Frontal cortex (tissue), 4 donors: Measurements from ENCODE around the gene MGLL. TPM values are rescaled to one million over a fixed set of nuclear protein-coding genes. Genes with fewer than 3 reads are reported as not detected.

Experiments
- DNase-seq, 2 donors: peaks; one replicate each; pipeline ENCODE4 v3.0.0; 2012; ENCODE audit warnings: low spot score in 2 of 2
- FAIRE-seq: peaks from 2 replicates; lab custom pipeline; 2012; peaks lifted over from hg19 to GRCh38; lab: Jason Lieb, UNC
- total RNA-seq: library from RNA; depleted of rRNA; stranded (reverse); fragments of >200 nt; gene quantifications from one replicate; pipeline ENCODE4 v1.2.3, GENCODE V29; 2014
- donor health status: control.
- donor health status: control.
- donor health status: control.

MGLL gene
- total RNA-seq, 1 donor from 2014 or later: 31.4 TPM

DNA sequence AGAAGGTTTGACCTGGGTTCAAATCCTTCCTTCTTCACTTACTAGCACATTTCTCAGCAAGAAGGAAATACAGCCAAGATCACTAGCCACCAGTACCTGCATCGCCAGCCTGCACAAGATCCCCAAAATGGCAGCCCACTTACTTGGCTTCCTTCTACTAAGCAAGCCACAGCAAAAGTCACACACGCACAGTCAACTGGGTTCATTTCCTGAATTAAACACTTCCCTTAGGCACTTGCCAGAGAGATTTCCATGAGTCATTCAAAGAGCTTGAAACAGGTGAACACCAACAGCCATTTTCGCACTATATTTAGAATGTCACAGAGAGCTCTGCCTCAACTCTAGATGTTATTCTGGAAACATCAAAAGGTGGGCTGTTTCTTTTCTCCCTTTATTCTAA, 42.6 kb downstream of the MGLL start:
- DNase-seq: no peak
- FAIRE-seq: no peak

DNA sequence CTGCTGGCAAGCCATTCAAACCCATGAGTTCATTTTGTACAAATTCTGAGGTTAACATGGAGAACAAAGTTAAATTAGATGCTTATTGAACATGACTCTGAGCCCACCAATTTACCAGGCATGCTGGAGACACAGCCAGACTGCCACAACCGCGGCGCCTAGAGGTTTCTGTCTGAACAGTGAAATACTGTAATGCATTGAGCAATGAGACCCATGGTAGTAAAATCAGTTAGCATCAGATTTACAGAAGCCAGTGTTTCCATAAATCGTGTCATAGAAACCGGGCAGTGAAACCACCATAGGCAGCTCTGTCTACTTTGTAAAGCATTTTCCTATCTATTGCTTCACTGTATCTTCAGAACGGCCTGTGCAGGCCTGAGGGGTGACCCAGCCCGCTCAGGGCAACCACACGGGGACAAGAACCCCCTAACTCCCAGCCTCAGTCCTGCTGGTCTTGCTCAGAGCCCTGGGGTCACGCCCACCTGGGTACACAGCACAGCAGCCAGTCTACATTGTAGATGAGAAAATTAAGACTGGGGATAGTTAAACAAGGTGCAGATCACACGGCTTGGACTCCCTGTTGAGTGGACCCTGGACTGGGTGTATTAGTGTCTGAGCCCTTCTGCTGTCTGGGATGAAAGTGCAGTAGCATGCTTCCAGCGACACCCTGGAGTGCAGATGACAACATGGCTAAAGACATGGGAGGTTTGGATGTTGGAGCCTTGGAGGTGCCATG, 44.2 kb downstream of the MGLL start:
- FAIRE-seq (no peak), DNase-seq (no peak)

GRCh38 chr3:127777332-127777731, 45.0 kb downstream of the MGLL start:
- DNase-seq (no peak), FAIRE-seq (no peak)

- DNase-seq (no peak), FAIRE-seq (no peak)
Observed at GRCh38 chr3:127776347-127776746, 46.0 kb downstream of the MGLL start.

GRCh38 chr3:127775398-127776109, 46.8 kb downstream of the MGLL start:
- DNase-seq (no peak), FAIRE-seq (no peak)

- DNase-seq: no peak
- FAIRE-seq: no peak
Observed at GRCh38 chr3:127774647-127775046, 47.7 kb downstream of the MGLL start.

DNA sequence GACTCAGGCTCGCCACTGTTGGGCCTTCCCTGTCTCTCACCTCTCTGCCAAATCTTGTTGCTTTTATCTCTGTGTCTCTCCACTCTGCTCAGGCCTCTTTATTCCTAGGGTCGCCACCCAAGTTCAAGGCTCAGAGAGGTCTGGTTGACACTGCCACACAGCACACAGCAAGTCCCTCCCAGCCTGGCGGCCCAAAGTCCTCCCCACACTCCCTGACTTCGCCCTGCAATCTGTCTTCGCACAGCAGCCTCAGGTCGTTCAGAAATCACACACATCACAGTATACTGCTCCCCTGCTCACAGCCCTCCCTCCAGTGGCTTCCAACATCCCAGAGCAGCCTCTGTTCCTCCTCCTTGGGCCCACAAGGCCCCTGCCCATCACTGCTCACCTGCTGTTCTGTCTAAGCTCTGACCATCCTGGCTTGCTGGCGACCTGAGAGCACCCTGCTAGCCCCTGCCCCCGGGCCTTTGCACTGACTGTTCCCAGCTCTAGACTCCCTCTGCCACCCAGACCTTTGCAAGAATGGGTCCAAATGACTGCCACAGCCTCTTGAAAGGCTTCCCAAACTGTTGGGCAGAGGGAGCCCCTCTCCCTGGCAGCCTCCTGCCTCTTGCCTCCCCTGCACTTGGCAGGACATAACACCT, 48.4 kb downstream of the MGLL start:
- DNase-seq (no peak), FAIRE-seq (no peak)

DNA sequence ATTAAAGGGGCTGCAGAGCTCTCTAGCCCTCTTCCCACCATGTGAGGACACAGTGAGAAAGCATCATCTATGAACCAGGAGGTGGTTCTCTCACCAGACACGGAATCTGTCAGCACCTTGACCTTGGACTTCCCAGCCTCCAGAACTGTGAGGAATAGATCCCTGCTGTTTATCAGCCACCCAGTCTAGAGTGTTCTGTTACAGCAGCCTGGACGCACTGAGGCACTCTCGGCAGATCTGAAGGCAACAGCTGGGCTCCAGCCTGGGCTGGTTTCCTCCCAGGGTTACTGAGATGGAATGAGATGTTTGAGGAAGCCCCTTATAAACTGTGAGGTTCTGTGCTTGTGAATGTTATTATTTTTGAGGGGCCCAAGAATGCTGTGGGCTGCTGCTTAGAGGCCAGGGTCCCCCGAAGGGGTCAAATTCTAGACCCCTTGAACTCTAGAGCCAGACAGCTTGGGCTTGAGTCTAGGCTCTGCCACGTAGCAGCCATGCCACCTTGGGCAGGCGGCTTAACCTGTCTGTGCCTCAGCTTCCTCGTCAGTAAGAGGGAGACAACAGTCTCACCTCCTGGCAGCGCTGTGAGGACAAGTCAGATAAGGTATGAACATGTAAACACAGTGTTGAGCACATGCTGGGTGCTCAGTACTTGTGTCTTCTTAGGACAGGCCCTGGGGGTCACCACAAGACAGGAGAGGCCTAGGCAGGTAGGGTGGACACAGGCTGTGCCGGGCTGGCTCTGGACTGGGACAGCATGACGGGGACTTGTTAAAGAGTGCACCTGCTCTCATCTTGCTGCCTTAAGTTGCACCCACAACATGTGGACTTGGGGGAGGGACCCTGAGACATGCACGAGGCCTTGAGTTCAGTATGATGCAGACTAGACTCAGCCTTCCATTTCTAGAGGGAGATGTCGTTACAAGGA, 49.2 kb downstream of the MGLL start:
- no peak for DNase-seq
- FAIRE-seq: no peak

GRCh38 chr3:127772273-127772672, 50.0 kb downstream of the MGLL start:
- FAIRE-seq (no peak), DNase-seq (no peak)

- no peak for FAIRE-seq
Observed at GRCh38 chr3:127771746-127772145, 50.6 kb downstream of the MGLL start.

GRCh38 chr3:127770671-127771355, 51.5 kb downstream of the MGLL start:
- no peak for DNase-seq
- no peak for FAIRE-seq

More at GRCh38 chr3:127771746-127772145, 50.6 kb downstream of the MGLL start:
- DNase-seq: no peak

GRCh38 chr3:127769284-127770081, 52.8 kb downstream of the MGLL start:
- DNase-seq: no peak
- FAIRE-seq: no peak

- FAIRE-seq (no peak), DNase-seq (no peak)
Observed at GRCh38 chr3:127768346-127769008, 53.8 kb downstream of the MGLL start.

GRCh38 chr3:127767126-127767525, 55.2 kb downstream of the MGLL start:
- FAIRE-seq (no peak), DNase-seq (no peak)

- FAIRE-seq: no peak
- no peak for DNase-seq
Observed at GRCh38 chr3:127765735-127766134, 56.6 kb downstream of the MGLL start.

- DNase-seq: no peak
- no peak for FAIRE-seq
Observed at GRCh38 chr3:127764841-127765362, 57.4 kb downstream of the MGLL start.

DNA sequence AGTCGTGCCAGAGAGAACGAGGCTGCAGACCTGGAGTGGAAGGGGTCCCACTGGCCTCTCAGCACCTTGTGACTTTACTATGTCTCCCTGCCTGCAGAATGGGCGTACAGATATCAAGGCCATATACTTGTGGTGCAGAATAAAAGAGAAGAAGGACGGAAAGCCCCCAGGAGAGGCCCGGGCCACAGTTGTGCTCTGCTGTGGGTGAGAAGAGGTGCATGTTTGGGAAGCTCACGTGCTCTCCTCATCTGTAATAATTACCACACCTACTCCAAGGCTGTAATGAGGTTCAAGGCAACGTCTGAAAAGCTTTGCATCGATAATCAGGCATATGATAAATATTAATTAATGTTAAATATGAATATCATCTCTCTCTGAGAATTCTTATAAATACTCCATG, 58.0 kb downstream of the MGLL start:
- no peak for DNase-seq
- no peak for FAIRE-seq

- DNase-seq: no peak
- FAIRE-seq: no peak
Observed at GRCh38 chr3:127763816-127764215, 58.5 kb downstream of the MGLL start.
